SKM-1 (cell line): ENCODE results near the gene MEN1.
"Not testable (repeated sequence)": the region's sequence is repeated elsewhere in the genome, so short reads cannot be mapped to it uniquely, and the experiment has no call there.

Source experiments
- DNase-seq: peaks from one replicate; lab custom pipeline; 2025; ENCODE audit not compliant: unreplicated experiment; lab: John Stamatoyannopoulos, UW

MEN1 gene

DNA sequence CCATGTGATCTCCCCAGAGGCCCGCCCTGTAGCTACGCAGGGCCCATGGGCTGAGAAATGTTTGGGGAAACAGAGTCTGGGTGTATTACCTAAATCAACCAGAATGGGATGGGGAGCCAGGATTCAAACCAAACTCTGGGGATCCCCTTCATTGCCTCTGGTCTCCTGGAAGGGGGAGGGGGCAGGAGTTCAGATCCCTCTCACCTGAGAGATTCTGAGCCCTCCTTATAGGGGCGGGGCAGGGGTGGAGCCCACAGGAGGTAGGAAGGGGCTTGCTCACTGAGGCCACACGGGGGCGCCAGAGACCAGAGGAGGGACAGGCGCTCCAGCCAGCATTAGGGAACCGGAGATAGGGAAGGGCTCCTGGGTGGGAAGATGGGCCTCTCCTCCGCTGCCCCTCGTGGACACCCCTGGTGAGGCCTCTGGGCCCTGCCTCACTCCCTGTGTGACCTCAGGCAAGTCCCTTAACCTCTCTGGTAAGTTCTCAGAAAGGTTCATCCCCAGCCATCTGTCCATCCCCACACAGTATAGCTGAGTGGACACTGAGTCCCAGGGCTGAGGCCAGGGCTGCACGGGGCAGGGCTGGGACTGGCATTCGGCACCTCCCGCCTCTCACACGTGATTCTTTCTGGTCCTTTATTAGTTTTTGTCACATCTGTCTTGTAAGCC is 36.8 kb upstream of the MEN1 start:
- peak; percentile 88 for DNase-seq

DNA sequence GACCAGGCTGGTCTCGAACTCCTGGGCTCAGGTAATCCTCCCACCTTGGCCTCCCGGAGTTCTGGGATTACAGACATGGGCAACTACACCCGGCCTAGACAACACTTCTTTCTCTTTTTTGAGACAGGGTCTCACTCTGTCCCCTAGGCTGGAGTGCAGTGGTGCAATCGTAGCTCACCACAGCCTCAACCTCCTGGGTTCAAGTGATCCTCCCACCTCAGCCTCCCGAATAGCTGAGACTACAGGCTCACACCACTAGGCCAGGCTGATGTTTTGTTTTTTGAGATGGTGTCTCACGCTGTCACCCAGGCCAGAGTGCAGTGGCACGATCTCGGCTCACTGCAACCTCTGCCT is 35.4 kb upstream of the MEN1 start:
- DNase-seq: not testable (repeated sequence)

DNA sequence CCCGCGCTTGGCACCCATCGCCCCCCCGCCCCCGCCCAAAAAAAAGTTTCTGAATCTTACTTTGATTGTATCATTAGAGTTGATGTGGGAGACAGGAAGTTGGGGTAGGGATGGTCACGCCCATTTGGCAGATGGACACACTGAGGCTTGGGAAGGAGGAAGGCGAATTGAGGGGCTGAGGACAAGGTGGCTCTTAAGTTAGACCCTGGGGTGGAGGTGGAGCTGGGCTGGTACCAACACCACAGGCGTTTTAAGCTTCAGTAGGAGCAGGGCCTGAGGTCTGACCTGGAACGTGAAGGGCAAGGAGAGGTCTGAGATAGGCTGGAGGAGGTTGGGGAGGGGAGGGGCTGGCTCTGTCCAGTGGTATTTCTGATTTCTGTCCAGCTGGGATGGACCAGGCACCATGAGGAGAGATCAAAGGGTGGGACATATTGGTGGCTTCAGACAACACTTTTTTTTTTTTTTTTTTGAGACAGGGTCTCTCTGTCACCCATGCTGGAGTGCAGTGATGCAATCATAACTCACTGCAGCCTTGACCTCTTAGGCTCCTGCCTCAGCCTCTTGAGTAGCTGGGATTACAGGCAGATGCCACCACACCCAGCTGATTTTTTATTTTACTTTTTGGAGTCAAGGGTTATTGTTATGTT is 34.9 kb upstream of the MEN1 start:
- DNase-seq: no peak

DNA sequence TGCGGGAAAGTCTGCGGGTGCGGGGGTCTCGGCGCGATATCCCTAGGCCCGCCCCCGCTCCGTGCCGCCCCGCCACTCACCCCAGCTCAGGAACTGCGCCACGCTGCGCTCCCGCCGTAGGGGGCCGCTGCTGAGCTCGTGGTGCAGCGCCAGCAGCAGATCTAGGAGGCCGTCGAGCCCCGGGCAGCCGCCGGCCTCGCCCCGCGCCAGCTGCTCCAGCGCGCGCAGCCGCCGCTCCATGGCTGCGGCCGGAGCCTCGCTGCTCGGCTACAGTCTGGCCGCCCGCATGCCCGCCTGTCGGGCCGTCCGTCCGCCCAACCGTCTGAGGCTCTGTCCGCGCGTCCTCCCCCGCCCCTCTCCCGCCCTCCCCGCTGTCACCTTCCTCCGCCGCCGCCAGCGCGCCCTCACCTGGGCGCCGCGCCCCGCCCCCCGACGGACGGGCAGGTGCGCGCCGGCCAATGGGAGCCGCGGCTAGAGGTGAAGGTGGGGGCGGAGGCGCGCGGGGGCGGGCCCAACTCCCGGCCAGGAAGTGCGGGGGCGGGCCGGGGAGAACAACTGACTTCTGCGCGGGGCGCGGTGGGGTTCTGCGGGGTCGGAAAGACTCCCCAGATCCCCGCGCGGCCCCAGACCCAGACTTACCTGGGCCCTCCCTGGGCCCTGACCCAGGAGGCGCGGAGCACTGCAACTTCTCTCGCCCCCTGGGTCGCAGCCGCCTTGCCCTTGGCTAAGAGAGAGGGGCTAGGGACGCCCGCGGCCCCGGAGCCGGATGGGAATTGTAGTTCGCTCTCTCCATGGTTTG is 34.2 kb upstream of the MEN1 start, which contains the start of gene CDC42BPG:
Gene CDC42BPG (minus strand): TSS at position 324 of the 799 bp plus-strand sequence. CDS start 84 bp downstream, at position 240.
- peak; percentile 28 for DNase-seq

DNA sequence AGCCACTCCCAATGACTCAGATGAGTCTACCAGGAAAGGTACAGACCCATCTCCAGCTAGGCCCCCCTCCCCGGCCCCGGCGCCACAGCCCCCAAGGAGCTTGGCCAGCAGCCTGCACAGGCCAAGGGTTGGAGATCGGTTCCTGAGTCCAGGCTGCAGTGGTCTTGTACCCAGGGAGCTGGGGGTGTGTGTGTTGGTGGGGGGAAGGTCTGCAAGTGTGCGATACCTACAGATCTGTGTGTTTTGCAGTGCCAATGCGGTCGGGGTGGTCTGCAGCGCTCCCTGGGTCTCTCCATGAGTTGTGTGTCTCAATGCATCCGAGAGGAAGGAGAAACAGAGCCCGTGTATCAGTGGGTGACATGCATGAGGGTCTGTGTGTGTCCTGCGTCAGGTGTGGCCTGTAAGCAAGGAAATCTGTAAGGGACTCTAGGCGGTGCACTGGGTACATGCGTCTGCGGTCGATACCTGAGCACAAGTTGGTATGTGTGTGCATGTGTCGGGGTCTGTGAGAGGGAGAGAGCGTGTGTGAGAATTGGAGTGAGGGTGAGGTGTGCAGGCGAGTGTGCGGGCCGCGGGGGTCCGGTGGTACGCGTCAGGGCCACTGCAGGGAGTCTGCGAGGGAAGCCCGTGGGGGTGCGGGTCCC is 33.5 kb upstream of the MEN1 start:
- DNase-seq: no peak

DNA sequence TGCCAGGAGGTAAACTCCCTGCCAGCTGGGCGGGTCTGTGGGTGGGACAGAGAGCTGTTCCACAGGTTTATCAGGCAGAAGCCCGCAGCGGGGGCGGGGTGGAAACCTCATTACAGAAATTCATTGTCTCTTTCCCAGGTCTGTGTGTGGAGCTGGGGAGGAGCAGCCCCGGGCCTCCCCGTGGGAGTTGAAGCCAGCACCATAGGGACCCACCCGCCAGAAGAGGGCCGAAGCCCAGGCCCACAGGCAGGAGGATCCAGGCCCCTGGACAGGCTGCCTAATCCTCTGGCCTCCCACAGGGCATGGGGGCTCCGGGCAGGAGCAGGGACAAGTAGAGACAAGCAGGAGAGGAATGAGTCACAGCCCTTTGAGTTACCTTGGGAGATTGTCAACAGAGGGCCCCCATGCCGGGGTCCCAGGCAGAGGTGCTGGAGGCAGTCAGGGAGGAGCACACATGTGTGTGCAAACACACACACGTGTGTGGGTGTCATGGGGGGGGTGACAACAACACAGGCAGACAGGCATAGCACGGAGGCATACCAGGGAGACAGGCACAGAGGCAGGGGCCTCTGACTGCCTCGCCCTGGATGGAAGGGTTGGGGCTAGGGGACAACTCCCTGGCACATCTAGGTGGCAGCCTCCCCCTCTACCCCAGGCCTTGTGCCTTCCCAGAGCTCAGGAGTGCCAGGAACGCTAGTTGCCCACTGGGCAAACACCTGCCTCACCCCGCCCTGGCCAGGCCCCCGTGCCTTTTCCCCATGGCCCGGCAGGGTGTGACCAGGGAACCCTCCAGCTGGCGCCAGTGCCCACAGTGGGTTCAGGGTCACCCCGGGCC is 32.7 kb upstream of the MEN1 start:
- no peak for DNase-seq

DNA sequence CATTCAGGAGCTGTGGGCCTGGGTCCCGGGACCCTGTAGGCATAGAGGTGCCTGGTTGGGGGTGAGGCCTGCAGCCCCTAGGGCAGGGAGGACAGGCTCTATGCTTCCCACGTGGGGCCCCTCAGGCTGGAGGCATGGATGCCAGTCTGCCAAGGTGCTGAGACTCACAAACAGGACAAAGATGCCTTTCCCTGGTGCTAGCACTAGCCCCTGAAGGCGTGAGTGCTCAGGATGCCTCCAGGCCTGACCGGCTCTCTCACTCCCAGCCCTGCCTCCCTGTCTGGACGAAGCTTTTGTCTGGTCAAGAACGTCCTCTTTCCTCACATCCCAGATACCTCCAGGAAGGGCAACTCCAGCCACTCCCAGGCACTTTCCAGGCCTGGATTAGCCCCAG is 32.0 kb upstream of the MEN1 start:
- no peak for DNase-seq

DNA sequence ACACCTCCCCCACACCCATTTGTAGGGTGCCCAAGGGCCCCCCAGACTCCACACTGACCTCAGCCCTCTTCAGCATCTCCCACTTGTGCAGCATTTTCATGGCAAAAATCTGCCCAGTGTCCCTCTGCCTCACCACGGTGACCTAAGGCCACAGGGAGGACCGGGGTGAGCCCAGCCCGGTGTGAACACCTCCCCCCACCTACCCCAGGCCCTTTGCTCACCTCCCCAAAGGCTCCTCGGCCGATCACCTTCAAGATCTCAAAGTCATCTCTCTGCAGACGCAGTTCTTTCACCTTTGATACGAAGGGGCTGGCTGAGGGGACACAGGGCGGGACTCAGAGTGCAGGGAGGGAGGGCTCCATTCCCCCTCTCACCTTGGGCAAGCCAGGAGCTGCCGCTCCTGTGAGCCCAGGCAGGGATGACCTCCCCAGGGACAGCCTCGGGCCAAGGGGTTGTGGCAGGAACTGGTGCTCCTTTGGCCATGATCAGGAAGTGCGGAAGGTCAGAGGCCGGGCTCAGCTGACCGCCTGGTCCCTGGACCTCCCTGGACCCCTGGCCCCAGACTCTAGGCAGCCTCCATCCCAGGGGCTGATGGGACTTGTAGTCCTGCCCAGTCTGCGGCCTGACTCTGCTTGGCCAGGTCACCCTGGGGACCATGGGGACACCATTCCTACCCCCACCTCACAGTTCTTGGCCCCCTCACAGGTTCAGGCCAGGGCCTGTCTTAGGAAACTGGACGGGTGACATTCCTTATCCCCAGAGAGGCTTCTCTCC is 31.4 kb upstream of the MEN1 start:
- no peak for DNase-seq

DNA sequence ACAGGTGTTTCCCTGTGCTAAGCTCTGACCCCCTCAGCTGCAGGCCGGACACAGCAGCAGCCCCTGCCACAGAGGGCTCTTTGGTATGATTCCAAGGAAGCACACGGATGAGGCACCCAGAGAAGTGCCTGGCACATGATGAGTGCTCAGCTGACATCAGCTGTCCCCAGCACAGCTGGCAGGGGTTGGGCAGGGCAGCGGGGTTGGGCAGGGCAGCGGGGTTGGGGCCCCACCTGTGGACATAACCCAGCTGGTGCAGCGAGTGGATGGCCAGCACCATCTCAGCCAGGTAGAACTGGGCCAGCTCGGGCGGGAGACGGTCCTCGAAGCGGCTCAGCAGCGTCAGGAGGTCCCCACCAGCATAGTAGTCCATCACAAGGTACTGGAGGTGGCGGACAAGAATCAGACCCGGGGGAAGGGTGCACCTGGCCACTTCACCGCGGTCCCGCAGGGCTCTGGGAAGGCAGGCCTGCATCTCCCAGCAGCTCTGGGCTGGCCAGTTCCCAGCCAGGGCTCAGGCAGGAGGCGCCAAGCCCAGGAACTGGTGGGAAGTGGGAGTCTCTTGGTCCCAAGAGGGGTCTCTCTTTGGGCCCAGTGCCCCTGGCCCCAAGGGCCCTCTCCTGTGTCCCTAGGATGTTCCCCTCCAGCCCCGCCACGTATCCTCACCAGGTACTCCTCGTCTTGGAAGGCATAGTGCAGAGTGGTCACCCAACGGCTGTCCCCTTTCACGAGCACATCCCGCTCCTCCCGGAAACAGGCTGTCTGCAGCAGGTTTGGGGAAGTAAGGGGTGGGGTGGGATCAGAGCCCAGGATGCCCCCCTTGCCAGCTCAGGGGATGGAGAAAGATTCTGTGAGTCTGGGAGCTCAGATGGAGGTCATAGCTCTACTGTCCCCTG is 29.8 kb upstream of the MEN1 start:
- no peak for DNase-seq

DNA sequence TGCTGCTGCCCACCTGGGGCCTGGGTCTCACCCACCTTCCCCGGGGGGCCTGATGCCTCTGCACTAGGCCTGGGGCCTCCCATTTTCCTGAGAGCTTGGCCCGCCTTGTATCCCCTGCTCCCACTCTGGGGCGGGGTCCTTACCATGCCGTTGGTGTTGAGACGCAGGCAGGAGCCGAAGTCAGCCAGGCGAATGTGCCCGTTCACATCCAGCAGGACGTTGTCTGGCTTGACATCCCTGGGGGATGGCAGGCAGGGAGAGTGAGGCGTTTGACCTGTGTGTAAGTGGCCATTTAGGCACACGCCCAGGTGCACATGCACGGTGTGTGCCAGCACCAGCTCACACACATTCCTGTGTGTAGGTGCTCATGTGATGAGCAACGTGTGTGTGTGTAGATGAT is 29.0 kb upstream of the MEN1 start:
- DNase-seq: no peak

DNA sequence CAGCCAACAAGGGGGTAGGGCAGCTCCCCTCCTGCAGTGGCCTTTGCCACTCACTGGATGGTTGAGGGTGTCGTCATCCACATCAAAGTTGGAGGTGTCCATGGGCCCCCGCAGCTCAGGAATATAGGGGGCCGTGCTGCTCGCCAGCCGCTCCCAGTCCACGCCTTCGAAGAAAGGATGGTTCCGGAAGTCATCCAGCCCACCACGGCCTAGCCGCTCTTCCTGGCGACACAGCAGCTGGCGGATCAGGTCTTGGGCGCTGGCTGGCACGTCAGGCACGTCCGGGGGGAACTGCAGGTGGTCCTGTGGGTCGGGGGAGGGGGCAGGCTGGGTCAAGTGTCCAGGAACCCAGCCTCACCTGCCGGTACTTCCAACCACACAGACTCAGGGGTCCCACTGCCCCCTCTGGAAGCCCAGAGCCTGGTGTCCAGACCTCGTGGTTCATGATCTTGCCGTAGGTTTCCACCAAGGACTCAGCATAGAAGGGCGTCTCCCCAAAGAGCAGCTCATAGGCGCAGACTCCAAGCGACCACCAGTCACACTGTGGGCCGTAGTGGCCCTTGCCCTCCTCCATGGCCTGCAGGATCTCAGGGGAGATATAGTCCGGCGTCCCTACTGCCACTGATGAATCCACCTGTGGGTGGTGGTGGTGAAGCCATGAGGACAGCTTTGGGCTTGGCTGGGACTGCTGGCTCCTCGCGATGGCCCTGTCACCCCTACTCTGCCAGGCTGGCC is 28.4 kb upstream of the MEN1 start:
- no peak for DNase-seq

DNA sequence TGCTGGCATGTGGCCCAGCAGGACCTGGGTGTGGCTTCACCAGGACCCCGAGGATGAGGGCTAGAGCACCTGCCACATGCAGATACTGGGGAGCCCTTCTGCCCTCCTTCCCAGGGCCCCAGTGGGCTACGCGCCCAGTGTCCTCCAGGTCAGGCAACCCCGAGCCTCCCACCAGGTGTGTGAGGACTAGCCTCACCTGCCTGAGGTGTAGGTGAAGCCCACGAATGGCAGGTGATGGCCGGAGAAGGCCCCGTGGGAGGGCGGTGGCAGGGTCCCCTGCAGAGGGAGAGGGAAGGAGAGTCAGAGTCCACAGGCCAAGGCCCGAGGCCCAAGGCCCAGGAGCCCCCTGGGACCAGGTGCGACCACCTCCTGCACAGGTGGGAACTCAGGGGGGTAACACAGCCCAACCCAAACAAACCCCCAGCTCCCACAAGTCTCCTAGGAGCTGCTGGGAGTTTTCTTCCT is 27.6 kb upstream of the MEN1 start:
- no peak for DNase-seq

DNA sequence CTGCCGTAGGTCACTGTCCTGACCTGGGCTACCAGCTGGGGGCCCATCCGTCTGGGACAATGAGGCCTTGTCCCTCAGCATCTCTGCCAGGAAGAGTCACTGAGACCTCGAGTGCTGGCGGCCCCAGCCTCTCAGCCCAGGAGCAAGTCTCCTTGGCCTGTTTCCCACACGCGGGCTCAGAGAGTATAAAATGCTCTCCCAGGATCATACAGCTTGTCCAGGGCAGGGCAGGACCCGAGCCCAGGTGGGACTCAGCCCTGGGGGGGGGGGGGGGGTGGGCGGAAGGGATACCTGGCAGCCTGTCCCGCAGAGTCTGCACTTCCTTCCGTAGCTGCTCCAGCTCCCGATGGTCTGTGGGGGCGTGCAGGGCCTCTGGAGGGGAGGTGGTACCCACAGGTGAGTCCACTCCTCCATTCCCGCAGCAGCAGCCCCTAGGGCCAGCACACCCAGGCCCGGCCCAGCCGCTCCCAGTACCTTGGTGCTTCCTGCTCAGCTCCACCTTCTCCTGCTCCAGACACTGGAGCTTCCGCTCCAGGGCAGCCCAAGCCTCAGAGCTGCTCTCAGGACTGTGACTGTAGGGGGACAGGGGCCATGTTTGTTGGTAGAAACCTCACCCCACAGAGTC is 26.2 kb upstream of the MEN1 start:
- no peak for DNase-seq

DNA sequence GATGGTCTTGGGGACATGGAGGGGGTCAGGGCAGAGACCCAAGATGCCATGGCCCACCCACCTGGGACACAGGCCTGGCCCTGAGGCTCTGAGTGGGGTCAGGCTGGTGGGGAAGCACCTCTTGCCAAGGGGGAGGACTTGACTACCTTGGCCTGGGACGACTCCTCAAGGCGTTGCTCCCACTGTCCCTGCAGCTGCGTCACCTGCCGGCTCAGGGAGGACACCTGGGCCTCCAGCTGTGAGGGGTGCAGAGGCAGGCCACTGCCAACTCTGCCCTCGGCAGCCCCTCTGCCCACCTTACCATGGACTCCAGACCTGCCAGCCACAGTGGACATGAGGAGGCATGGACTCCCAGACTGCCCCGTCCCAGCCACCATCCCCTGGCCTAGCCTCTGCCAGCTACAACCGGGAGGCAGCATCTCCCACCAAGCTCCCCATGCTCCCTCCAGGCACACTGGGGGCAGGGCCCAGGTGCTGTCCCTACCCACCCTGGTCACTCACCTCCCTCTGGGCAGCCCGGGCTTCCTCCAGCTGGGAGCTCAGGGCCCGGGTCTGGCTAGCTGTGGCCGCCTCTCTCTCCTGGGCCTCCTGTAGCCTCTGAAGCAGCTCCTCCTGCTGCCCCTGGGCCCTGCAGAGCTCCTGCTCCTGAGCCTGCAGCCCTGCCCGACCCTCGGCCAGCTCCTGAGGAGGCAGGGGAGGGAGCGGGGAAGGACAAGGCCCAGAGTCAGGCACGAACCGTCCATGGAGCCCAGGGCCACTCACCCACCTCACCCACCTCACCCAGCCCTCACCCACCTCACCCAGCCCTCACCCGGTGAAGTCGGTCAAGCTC is 25.5 kb upstream of the MEN1 start:
- no peak for DNase-seq

DNA sequence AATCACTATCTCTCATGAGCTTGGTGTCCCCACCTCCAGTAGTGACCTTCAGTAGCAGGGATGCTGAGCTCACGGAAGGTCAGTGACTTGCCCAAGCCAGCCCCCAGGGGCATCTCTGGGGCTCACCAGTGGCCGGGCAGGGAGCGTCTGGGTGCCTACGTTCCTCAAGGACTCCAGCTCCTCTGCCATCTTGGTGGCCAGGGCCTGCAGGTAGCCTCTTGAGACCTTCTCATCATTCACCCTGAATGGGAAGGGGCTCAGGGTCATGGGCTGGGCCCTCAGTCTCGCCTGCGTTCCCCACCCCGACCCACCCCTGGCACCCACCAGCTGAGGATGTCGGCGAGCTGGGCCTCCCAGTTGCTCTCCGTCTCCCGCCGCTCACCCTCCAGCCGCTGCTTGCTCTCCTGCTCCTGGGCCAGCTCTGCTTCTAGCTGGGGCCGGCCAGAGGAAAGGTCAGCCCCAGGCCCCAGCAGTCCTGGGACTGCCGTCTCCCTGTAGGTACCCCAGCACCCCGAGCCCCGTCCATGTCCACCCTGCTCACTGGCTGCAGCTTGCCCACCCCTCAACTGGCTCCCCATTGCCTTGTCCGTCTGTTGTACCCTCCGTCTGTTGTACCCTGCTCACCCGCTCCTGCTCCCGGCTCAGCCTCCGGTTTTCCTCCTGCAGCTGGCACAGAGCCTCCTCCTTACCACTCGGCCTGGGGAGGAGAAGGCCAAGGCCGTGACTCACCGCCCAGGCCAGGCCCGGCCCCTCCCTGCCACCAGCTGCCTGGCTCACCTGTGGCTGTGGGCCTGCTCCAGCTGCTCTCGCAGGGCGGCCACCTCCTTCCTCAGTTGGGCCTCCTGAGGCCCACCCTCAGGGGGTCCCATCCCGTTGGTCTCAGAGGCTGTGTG is 24.6 kb upstream of the MEN1 start:
- DNase-seq: no peak
